ENCODE results near the gene PCA3. TPM values are rescaled to one million over a fixed set of nuclear protein-coding genes. Genes with fewer than 3 reads are reported as not detected.
"Not testable (repeated sequence)": the region's sequence is repeated elsewhere in the genome, so short reads cannot be mapped to it uniquely, and the experiment has no call there.

Gene PCA3
- total RNA-seq, 1 donor from 2014 or later: not detected

- DNase-seq (ENCODE audit: low spot score): no peak
- Mint-ChIP-seq H3K36me3 (ENCODE audit: low read depth) (no peaks in the 10 kb centered on the region), H3K4me3 (ENCODE audit: low read depth) (no peak overlapping the region), H3K4me1 (ENCODE audit: low read depth) (no peaks in the 10 kb centered on the region), H3K9me3 (no peaks in the 10 kb centered on the region), H3K27me3 (ENCODE audit: low read depth) (peaks cover 12% of the 10 kb centered on the region), H3K27ac (no peak overlapping the region)
- intact Hi-C loops (cut with micrococcal nuclease): no loop called here
Measured at GRCh38 chr9:76734716-76735115, 29.5 kb upstream of the PCA3 start.

DNA sequence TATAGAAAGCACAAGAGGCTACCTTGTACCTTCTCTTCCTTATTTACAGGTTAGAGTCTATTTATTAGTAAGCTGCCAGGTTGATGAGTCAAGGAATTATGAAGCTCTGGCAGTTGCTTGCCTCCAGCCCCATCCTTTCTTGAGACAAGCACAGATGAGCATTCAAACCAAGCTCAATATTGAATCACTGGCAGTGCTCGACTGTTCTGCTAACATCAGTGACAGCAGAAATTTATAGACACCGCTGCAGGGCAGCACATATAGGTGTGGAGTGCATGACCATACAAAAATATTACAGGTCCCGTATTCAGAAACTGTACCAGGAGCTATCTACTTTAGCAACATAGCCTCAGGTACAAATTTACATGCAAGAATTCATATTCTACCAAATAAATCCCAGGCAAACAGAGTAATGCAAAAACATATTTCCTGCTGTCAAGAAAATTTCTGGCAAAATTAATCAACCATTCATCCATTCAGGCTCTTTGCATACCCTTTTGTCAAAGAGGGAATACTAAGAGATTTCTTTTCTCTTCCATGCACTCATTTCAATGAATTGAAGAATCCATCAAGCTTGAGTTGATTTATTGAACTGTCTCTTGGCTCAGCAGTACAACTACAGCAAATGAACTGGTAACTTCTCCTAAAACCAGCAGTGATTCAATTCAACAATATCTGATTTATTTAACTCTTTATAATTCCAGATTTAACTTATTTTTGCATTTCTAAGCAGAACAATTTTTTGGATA, 26.9 kb upstream of the PCA3 start:
- H3K27ac Mint-ChIP-seq: no peak overlapping the region
- H3K4me1 Mint-ChIP-seq (ENCODE audit: low read depth): no peaks in the 10 kb centered on the region
- peaks cover 3% of the 10 kb centered on the region for H3K9me3 Mint-ChIP-seq
- no peak overlapping the region for H3K4me3 Mint-ChIP-seq (ENCODE audit: low read depth)
- DNase-seq (ENCODE audit: low spot score): no peak
- H3K36me3 Mint-ChIP-seq (ENCODE audit: low read depth): no peaks in the 10 kb centered on the region
- intact Hi-C loops (cut with micrococcal nuclease): no loop called here
- H3K27me3 Mint-ChIP-seq (ENCODE audit: low read depth): peaks cover 10% of the 10 kb centered on the region

GRCh38 chr9:76738402-76738801, 25.8 kb upstream of the PCA3 start:
- no peak for DNase-seq (ENCODE audit: low spot score)
- H3K36me3 Mint-ChIP-seq (ENCODE audit: low read depth): no peaks in the 10 kb centered on the region
- peaks cover 11% of the 10 kb centered on the region for H3K9me3 Mint-ChIP-seq
- no peaks in the 10 kb centered on the region for H3K4me1 Mint-ChIP-seq (ENCODE audit: low read depth)
- H3K27ac Mint-ChIP-seq: no peak overlapping the region
- intact Hi-C loops (cut with micrococcal nuclease): no loop called here
- H3K4me3 Mint-ChIP-seq (ENCODE audit: low read depth): no peak overlapping the region
- H3K27me3 Mint-ChIP-seq (ENCODE audit: low read depth): peaks cover 10% of the 10 kb centered on the region

DNA sequence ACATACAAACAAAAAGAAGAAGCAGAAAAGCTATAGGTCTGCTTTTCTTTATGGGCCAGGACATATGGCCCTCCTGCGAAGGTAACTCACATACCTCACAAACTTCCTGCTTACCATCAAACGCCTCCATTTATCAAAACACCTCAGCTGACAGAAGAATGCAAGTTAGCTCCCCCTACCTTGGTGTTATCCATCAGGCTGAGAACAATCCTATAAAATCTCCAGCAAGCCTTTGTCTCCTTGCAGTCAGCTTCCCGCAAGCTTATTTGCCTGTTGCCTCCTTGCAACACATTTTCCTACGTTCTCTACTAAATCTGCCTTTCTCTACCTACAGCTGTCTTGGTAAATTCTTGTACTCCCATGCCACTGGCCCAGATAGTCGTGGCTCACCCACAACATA, 22.7 kb upstream of the PCA3 start:
- H3K27ac Mint-ChIP-seq: no peak overlapping the region
- H3K4me1 Mint-ChIP-seq (ENCODE audit: low read depth): peaks cover 6% of the 10 kb centered on the region
- intact Hi-C loops (cut with micrococcal nuclease): no loop called here
- peaks cover 3% of the 10 kb centered on the region for H3K27me3 Mint-ChIP-seq (ENCODE audit: low read depth)
- H3K36me3 Mint-ChIP-seq (ENCODE audit: low read depth): no peaks in the 10 kb centered on the region
- no peak overlapping the region for H3K4me3 Mint-ChIP-seq (ENCODE audit: low read depth)
- no peak for DNase-seq (ENCODE audit: low spot score)
- H3K9me3 Mint-ChIP-seq: peaks cover 11% of the 10 kb centered on the region

DNA sequence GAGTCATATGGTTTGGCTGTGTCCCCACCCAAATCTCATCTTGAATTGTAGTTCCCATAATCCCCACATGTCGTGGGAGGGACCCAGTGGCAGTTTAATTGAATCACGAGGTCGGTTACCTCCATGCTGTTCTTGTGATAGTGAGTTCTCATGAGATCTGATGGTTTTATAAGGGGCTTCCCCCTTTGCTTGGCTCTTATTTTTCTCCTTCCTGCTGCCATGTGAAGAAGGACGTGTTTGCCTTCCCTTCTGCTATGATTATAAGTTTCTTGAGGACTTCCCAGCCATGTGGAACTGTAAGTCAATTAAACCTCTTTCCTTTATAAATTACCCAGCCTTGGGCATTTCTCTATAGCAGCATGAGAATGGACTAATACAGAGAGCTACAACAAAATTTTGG, 21.3 kb upstream of the PCA3 start:
- DNase-seq (ENCODE audit: low spot score); H3K27me3 Mint-ChIP-seq (ENCODE audit: low read depth); H3K4me3 Mint-ChIP-seq (ENCODE audit: low read depth); intact Hi-C loops (cut with micrococcal nuclease); H3K4me1 Mint-ChIP-seq (ENCODE audit: low read depth); H3K36me3 Mint-ChIP-seq (ENCODE audit: low read depth); H3K27ac Mint-ChIP-seq: not testable (repeated sequence)
- peaks cover 11% of the 10 kb centered on the region for H3K9me3 Mint-ChIP-seq

DNA sequence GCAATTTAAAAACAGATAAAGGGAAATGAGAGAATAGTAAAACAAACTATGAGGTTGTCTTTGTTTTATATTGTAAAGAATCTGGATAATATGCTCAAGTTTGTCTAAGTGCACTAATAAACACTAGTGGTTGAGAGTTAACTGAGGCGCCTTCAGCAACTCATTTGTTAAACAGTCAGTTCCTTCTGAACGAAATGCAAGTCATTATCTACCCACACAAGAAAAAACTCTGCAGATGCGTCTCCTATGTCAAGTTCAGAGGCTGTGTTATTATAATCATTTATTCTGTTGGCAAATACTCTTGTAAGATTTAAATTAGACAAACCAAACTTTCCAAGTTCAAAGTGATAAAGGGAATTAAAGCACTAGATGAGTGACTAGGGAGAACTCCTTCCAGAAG, 20.3 kb upstream of the PCA3 start:
- Mint-ChIP-seq H3K4me1 (ENCODE audit: low read depth) (peaks cover 6% of the 10 kb centered on the region), H3K36me3 (ENCODE audit: low read depth) (no peaks in the 10 kb centered on the region), H3K27ac (no peak overlapping the region), H3K27me3 (ENCODE audit: low read depth) (no peaks in the 10 kb centered on the region), H3K4me3 (ENCODE audit: low read depth) (no peak overlapping the region), H3K9me3 (peaks cover 11% of the 10 kb centered on the region)
- intact Hi-C loops (cut with micrococcal nuclease): no loop called here
- DNase-seq (ENCODE audit: low spot score): no peak

GRCh38 chr9:76744336-76744735, 19.9 kb upstream of the PCA3 start:
- intact Hi-C loops (cut with micrococcal nuclease): no loop called here
- Mint-ChIP-seq H3K4me1 (ENCODE audit: low read depth) (peaks cover 6% of the 10 kb centered on the region), H3K27ac (no peak overlapping the region), H3K9me3 (peaks cover 11% of the 10 kb centered on the region), H3K36me3 (ENCODE audit: low read depth) (no peaks in the 10 kb centered on the region), H3K4me3 (ENCODE audit: low read depth) (no peak overlapping the region), H3K27me3 (ENCODE audit: low read depth) (no peaks in the 10 kb centered on the region)
- DNase-seq (ENCODE audit: low spot score): no peak

GRCh38 chr9:76751001-76751400, 13.2 kb upstream of the PCA3 start:
- H3K36me3 Mint-ChIP-seq (ENCODE audit: low read depth): no peaks in the 10 kb centered on the region
- no peak overlapping the region for H3K4me3 Mint-ChIP-seq (ENCODE audit: low read depth)
- no peak overlapping the region for H3K27ac Mint-ChIP-seq
- H3K9me3 Mint-ChIP-seq: no peaks in the 10 kb centered on the region
- no peak for DNase-seq (ENCODE audit: low spot score)
- no peaks in the 10 kb centered on the region for H3K27me3 Mint-ChIP-seq (ENCODE audit: low read depth)
- H3K4me1 Mint-ChIP-seq (ENCODE audit: low read depth): no peaks in the 10 kb centered on the region
- intact Hi-C loops (cut with micrococcal nuclease): no loop called here

GRCh38 chr9:76756268-76756640, 8.0 kb upstream of the PCA3 start:
- H3K9me3 Mint-ChIP-seq: no peaks in the 10 kb centered on the region
- no peak overlapping the region for H3K27ac Mint-ChIP-seq
- no peaks in the 10 kb centered on the region for H3K4me1 Mint-ChIP-seq (ENCODE audit: low read depth)
- H3K36me3 Mint-ChIP-seq (ENCODE audit: low read depth): no peaks in the 10 kb centered on the region
- H3K27me3 Mint-ChIP-seq (ENCODE audit: low read depth): no peaks in the 10 kb centered on the region
- DNase-seq (ENCODE audit: low spot score): no peak
- H3K4me3 Mint-ChIP-seq (ENCODE audit: low read depth): no peak overlapping the region
- intact Hi-C loops (cut with micrococcal nuclease): no loop called here

- no peaks in the 10 kb centered on the region for H3K27me3 Mint-ChIP-seq (ENCODE audit: low read depth)
- no peaks in the 10 kb centered on the region for H3K9me3 Mint-ChIP-seq
- intact Hi-C loops (cut with micrococcal nuclease): no loop called here
- no peaks in the 10 kb centered on the region for H3K4me1 Mint-ChIP-seq (ENCODE audit: low read depth)
- H3K4me3 Mint-ChIP-seq (ENCODE audit: low read depth): no peak overlapping the region
- H3K27ac Mint-ChIP-seq: no peak overlapping the region
- no peaks in the 10 kb centered on the region for H3K36me3 Mint-ChIP-seq (ENCODE audit: low read depth)
- DNase-seq (ENCODE audit: low spot score): no peak
Measured at GRCh38 chr9:76756941-76757673, 7.1 kb upstream of the PCA3 start.

- Mint-ChIP-seq H3K27ac (no peak overlapping the region), H3K4me3 (ENCODE audit: low read depth) (no peak overlapping the region)
Measured at GRCh38 chr9:76758476-76758875, 5.8 kb upstream of the PCA3 start.

DNA sequence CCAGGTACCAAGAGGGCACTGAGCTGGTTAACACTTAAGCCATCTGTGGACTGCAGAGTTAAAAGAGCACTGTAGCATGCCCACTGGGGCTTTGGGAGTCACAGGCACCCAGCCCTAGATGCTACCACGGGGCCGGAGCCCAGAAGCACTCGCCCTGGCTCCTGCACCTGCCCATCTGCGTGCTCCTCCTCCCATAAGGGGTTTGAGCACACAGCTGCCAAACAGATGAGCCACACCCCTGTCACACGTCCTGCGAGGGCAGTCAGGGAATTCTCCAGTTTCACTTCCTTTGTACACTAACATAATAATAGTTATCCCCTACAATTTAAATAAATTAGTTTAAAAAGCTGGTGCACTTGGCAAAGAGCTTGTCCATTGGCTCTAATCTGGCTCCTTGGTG, 4.5 kb upstream of the PCA3 start:
- H3K27ac Mint-ChIP-seq: no peak overlapping the region
- no peaks in the 10 kb centered on the region for H3K4me1 Mint-ChIP-seq (ENCODE audit: low read depth)
- no peaks in the 10 kb centered on the region for H3K36me3 Mint-ChIP-seq (ENCODE audit: low read depth)
- H3K27me3 Mint-ChIP-seq (ENCODE audit: low read depth): no peaks in the 10 kb centered on the region
- no peak overlapping the region for H3K4me3 Mint-ChIP-seq (ENCODE audit: low read depth)
- no peak for DNase-seq (ENCODE audit: low spot score)
- intact Hi-C loops (cut with micrococcal nuclease): no loop called here
- no peaks in the 10 kb centered on the region for H3K9me3 Mint-ChIP-seq

More at GRCh38 chr9:76758476-76758875, 5.8 kb upstream of the PCA3 start:
- Mint-ChIP-seq H3K9me3 (no peaks in the 10 kb centered on the region), H3K4me1 (ENCODE audit: low read depth) (no peaks in the 10 kb centered on the region), H3K36me3 (ENCODE audit: low read depth) (no peaks in the 10 kb centered on the region), H3K27me3 (ENCODE audit: low read depth) (no peaks in the 10 kb centered on the region)
- intact Hi-C loops (cut with micrococcal nuclease): no loop called here
- DNase-seq (ENCODE audit: low spot score): no peak

DNA sequence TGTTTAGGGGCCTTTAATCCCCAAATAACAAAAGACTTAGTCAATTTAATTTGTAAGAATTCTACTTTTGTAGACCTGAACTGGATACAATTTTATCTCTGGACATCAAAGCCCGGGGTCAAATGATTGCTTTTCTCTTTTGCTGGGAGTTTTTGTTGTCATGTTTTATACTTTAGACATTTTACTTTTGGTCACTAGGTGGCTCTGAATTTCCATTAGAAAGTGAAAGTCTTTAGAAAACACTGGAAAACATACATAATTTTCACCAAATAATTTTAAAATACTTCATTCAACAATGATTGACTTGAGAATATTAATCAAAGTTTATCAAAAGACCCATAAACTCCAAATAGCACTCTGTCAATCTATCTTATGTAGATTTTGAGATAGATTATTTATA, 2.8 kb upstream of the PCA3 start:
- Mint-ChIP-seq H3K4me3 (ENCODE audit: low read depth) (no peak overlapping the region), H3K36me3 (ENCODE audit: low read depth) (no peaks in the 10 kb centered on the region), H3K9me3 (no peaks in the 10 kb centered on the region), H3K27ac (no peak overlapping the region), H3K4me1 (ENCODE audit: low read depth) (no peaks in the 10 kb centered on the region), H3K27me3 (ENCODE audit: low read depth) (no peaks in the 10 kb centered on the region)
- no peak for DNase-seq (ENCODE audit: low spot score)
- intact Hi-C loops (cut with micrococcal nuclease): no loop called here
